ENCODE results near the gene NAB2.
"Not testable (repeated sequence)": the region's sequence is repeated elsewhere in the genome, so short reads cannot be mapped to it uniquely, and the experiment has no call there.

NAB2 gene

GRCh38 chr12:57069523-57069922, 19.4 kb upstream of the NAB2 start:
- peak; percentile 55 for DNase-seq

DNA sequence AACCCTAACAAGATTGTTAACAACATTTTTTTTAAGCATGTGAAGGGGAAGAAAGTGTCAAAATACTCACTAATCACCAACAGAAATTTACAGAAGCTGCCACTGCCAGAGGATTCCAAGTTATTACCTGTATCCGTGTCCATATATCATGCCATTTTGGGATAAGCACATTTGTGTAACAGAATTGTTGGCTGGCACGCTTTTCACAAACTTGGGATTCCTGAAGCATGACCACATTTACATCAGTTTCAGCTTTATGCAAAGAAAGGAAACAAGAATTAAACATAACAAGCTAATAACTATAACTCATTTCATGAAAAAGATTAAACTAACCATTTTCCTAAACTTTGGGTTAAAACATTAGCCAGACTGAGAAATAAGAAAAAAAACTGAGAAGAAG, 16.3 kb upstream of the NAB2 start:
- DNase-seq: no peak

GRCh38 chr12:57073566-57074450, 15.1 kb upstream of the NAB2 start:
- DNase-seq: not testable (repeated sequence)

GRCh38 chr12:57078519-57079404, 10.2 kb upstream of the NAB2 start, which contains the start of gene NEMP1:
NEMP1 (minus strand) TSS chr12:57078791; CDS start chr12:57078745, 46 bp downstream.
- peak; percentile 94 for DNase-seq

DNA sequence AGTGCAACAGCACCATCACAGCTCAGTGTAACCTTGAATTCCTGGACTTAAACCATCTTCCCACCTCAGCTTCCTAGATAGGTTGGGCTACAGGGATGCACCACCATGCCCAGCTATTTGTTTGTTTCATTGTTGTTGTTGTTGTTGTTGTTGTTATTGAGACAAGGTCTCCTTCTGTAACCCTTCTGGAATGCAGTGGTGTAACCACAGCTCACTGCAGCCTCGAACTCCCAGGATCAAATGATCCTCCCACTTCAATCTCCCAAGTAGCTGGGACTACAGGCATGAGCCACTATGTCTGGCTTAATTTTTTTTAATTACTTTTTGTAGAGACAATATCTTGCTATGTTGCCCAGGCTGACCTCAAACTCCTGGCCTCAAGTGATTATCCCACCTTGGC, 9.1 kb upstream of the NAB2 start:
- DNase-seq: no peak

GRCh38 chr12:57080855-57081254, 8.1 kb upstream of the NAB2 start:
- DNase-seq: no peak

DNA sequence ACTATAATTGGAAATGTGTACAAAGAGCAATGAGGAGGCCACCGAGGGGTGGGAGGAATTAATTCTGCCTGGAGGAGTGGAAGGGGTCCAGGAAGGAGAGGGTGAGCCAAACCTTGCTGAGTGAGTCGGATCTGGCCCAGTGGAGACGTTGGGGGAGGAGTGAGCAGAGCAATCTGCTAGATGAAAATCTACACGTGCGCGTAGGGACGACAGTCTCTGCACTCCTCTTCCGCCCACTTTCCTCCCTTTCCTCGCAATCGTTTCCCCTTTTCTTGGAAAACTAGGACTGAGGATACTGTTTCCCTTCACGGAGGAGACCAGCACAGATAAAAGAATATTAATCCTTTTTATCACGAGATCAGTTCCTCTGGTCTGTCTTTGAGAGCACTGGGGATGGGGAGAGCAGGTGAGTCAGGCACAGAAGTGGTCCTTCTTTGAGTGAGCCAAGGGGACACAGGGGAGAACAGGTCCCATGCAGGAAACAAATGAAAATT, 2.9 kb upstream of the NAB2 start:
- no peak for DNase-seq

- DNase-seq: peak; percentile 33
These were observed 2.4 kb upstream of the NAB2 start for GRCh38 chr12:57086493-57087009.

DNA sequence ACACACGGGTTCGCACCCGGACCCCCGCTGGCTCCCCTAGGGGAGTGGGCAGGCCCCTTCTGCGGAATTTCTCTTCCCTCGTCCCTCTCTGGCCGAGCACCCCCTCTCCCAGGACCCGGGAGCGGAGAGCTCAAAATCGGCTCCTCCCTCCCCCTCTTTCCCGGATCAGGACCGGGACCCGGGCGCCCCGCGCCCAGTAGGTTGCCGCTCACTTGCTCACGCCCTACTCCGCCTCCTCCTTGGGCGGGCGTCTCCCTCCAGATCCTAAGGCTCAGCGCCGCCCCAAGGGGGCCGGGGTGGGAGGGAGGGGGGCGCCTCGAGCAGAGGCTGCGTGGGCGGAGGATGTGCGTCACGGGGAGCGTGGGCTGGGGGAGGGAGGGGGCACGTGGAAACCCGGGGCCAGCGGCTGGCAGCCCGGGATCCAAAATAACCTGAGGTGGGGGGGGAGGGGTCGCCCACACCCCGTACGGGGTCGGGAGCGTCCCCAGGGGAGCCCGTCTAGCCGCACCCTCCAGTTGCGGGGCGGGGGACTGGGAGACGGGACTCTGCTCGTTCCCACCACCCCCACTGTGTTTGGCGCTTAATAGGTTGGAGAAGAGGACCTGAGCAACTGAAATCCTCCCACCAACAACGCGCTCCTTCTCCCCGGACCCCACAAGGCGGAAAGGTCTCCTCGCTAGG, 1.8 kb upstream of the NAB2 start:
- DNase-seq: peak; percentile 89

GRCh38 chr12:57087691-57088353, 1.1 kb upstream of the NAB2 start:
- peak; percentile 68 for DNase-seq

DNA sequence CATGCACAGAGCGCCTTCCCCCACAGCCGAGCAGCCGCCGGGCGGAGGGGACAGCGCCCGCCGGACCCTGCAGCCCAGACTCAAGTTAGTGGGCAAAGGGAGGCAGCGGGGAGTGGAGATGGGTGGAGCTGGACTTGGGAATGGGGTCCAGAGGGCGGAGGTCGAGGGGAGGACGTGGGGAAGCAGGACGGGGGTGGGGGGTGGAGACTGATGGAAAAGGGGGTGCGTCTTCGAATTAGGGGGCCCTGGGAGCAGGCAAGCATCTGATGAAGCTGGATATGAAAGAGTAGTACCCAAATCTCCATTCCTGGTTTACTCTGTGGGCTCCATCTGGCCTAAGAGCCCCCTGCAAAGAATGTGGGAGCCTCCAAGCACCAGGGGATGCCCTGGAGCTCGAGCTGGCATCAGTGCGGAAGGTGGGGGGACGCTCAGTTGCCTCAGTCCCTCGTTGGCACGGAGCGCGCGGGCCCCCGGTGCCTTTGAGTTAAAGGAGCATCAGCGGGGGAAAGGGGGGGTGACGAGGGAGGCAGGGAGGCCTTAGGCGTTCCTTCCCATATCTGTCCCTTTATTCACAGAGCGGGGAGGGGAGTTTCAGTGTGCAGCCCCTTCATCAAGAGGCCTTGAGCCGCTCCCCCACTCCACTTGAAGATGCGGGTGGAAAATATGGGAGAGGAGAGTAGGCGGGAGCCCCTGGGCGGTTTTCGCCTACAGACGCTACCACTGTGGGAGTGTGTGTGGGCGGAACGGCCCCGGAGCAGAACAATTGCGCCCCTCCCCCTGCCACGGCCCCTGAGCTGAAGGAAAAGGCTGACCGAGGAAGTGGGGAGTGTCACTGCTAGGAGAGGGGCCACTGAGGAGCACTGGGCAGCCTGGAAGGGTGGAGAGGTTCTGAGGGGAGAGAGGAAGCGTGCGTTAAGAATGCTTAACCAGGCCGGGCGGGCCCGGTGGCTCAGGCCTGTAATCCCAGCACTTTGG, 644 bp downstream of the NAB2 start:
- peak; percentile 25 for DNase-seq

- DNase-seq: no peak
These were observed 1.6 kb downstream of the NAB2 start for GRCh38 chr12:57090490-57090889.

DNA sequence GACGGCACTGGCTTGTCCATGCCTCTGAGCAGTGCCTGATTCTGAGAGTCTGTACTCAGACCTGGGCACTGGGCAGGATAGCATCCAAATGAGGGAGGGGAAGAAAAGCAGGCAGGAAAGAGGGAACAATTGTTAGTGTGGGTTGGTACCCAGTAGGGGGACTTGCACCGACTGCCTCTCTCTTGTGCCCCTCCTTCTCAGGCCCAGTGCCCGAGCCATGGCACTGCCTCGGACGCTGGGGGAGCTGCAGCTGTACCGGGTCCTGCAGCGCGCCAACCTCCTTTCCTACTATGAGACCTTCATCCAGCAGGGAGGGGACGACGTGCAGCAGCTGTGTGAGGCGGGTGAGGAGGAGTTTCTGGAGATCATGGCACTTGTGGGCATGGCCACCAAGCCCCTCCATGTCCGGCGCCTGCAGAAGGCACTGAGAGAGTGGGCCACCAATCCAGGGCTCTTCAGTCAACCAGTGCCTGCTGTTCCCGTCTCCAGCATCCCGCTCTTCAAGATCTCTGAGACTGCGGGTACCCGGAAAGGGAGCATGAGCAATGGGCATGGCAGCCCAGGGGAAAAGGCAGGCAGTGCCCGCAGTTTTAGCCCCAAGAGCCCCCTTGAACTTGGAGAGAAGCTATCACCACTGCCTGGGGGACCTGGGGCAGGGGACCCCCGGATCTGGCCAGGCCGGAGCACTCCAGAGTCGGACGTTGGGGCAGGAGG, 2.2 kb downstream of the NAB2 start:
- no peak for DNase-seq

GRCh38 chr12:57091638-57092528, 3.0 kb downstream of the NAB2 start:
- DNase-seq: no peak

DNA sequence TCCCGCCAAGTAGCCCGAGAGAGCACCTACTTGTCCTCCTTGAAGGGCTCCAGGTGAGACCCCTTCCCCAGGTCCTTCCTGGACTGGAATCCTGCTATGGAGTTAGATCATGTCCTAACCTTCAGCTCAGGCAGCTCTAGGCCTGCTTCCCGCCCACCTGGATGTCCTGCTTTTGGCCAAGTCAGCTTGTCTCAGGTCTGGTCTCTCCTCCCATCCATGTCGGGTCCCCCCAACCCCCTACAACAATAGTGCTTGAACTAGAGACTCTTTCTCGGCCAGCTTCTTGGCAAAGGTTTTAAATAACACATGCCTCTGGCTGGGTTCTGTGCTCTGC, 3.6 kb downstream of the NAB2 start:
- no peak for DNase-seq

DNA sequence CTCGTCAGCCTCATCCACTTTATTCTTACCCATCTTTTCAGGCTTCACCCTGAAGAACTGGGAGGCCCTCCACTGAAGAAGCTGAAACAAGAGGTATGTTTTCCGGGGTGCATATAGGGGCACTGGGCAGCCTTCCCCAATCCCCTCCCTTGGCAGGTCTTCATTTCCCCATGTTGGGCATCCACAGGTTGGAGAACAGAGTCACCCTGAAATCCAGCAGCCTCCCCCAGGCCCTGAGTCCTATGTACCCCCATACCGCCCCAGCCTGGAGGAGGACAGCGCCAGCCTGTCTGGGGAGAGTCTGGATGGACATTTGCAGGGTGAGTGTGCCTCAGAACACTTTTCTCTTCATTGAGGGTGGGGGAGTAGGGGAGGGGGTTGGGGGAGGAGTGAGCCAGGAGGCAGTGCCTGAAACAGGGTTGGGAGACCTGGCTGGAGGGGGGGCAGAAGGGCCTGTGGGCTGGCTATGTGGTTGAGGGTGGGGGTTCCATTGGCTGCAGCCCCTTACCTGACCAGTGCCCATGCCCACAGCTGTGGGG, 4.0 kb downstream of the NAB2 start:
- DNase-seq: no peak

GRCh38 chr12:57093415-57094207, 4.7 kb downstream of the NAB2 start:
- peak; percentile 40 for DNase-seq

Data from effector CD4-positive, alpha-beta T cell (primary cell).